WTC11 (cell line): Measurements from ENCODE around the gene PLXNB1. TPM values are rescaled to one million over a fixed set of nuclear protein-coding genes. Genes with fewer than 3 reads are reported as not detected.
A peak's percentile ranks its signal among the peaks of the same experiment; 100 is the strongest.

Experiments
- ATAC-seq: fragments of 200-7000 bp; cut with Tn5 transposase; 2 replicates; pipeline ENCODE4 v1.10.0; 2021; ENCODE audit warnings: mild to moderate bottlenecking, moderate library complexity
- CTCF ChIA-PET: fragments of 300-600 bp; sonication (Branson Sonifier 250); formaldehyde crosslinking; loops from one replicate; lab custom pipeline; 2021; ENCODE audit warnings: antibody characterized with exemption; lab: Charles Lee
- POLR2A ChIA-PET: fragments of 350-600 bp; sonication (Branson Sonifier 250); formaldehyde crosslinking; loops from one replicate; lab custom pipeline; 2021; ENCODE audit warnings: antibody characterized with exemption; lab: Charles Lee
- DNase-seq: peaks from one replicate; pipeline ENCODE4 v3.0.0; 2021; ENCODE audit warnings: low spot score
- H3K27ac Mint-ChIP-seq: 2 replicates; pipeline ENCODE4 v1.8.0; 2021; ENCODE audit warnings: mixed read lengths
- H3K27me3 Mint-ChIP-seq: 2 replicates; pipeline ENCODE4 v1.8.0; 2021; ENCODE audit warnings: low read depth, mild to moderate bottlenecking, moderate library complexity, mixed read lengths
- H3K36me3 Mint-ChIP-seq: 2 replicates; pipeline ENCODE4 v1.8.0; 2021; ENCODE audit warnings: mixed read lengths
- H3K4me1 Mint-ChIP-seq: 2 replicates; pipeline ENCODE4 v1.8.0; 2022; ENCODE audit warnings: mixed read lengths
- H3K4me3 Mint-ChIP-seq: 2 replicates; pipeline ENCODE4 v1.8.0; 2021; ENCODE audit warnings: mild to moderate bottlenecking, moderate library complexity, mixed read lengths
- H3K9me3 Mint-ChIP-seq: 2 replicates; pipeline ENCODE4 v1.8.0; 2021; ENCODE audit warnings: mixed read lengths
- CDX4 ChIP-seq: fragments of 250-450 bp; sonication (Bioruptor Pico); IDR thresholded peaks from 2 replicates; pipeline ENCODE4 v1.9.0; 2021; ENCODE audit warnings: moderate library complexity, mild to moderate bottlenecking, inconsistent platforms, borderline replicate concordance
- CREB1 ChIP-seq: sonication (generic); formaldehyde crosslinking; IDR thresholded peaks from 2 replicates; pipeline ENCODE4 v1.8.0; 2023; ENCODE audit warnings: mild to moderate bottlenecking, missing genetic modification reagents
- CREM ChIP-seq: sonication (generic); formaldehyde crosslinking; IDR thresholded peaks from 2 replicates; pipeline ENCODE4 v1.8.1; 2022; ENCODE audit warnings: mild to moderate bottlenecking, missing genetic modification reagents, moderate library complexity
- GABPB1 ChIP-seq: sonication (generic); formaldehyde crosslinking; IDR thresholded peaks from 2 replicates; pipeline ENCODE4 v1.8.1; 2023; ENCODE audit warnings: mild to moderate bottlenecking, missing genetic modification reagents
- NFATC4 ChIP-seq: fragments of 250-450 bp; sonication (Bioruptor Pico); IDR thresholded peaks from 2 replicates; pipeline ENCODE4 v1.9.0; 2021; ENCODE audit warnings: mild to moderate bottlenecking
- NR1H2 ChIP-seq: sonication (generic); formaldehyde crosslinking; IDR thresholded peaks from 2 replicates; pipeline ENCODE4 v1.9.0; 2021; ENCODE audit warnings: mild to moderate bottlenecking, moderate library complexity, missing genetic modification reagents
- NR2C2 ChIP-seq: sonication (generic); formaldehyde crosslinking; IDR thresholded peaks from 2 replicates; pipeline ENCODE4 v1.8.0; 2022; ENCODE audit warnings: mild to moderate bottlenecking, missing genetic modification reagents
- RELA ChIP-seq: sonication (generic); formaldehyde crosslinking; IDR thresholded peaks from 2 replicates; pipeline ENCODE4 v1.8.1; 2022; ENCODE audit warnings: missing genetic modification reagents, mild to moderate bottlenecking, borderline replicate concordance
- TP53 ChIP-seq: sonication (generic); formaldehyde crosslinking; IDR thresholded peaks from 2 replicates; pipeline ENCODE4 v1.8.1; 2023; ENCODE audit warnings: mild to moderate bottlenecking, missing genetic modification reagents
- ZBTB21 ChIP-seq: sonication (generic); formaldehyde crosslinking; IDR thresholded peaks from 2 replicates; pipeline ENCODE4 v1.8.1; 2023; ENCODE audit warnings: mild to moderate bottlenecking, missing genetic modification reagents, borderline replicate concordance
- ZNF219 ChIP-seq: sonication (generic); formaldehyde crosslinking; IDR thresholded peaks from 2 replicates; pipeline ENCODE4 v1.8.0; 2023; ENCODE audit warnings: missing genetic modification reagents, mild to moderate bottlenecking, borderline replicate concordance
- ZNF232 ChIP-seq: sonication (generic); formaldehyde crosslinking; IDR thresholded peaks from 2 replicates; pipeline ENCODE4 v1.8.0; 2022; ENCODE audit warnings: mild to moderate bottlenecking, missing genetic modification reagents
- ZNF281 ChIP-seq: sonication (generic); formaldehyde crosslinking; IDR thresholded peaks from 2 replicates; pipeline ENCODE4 v1.8.0; 2023; ENCODE audit warnings: mild to moderate bottlenecking, missing genetic modification reagents
- ZNF416 ChIP-seq: fragments of 250-450 bp; sonication (Bioruptor Pico); IDR thresholded peaks from 2 replicates; pipeline ENCODE4 v1.9.0; 2021; ENCODE audit warnings: mild to moderate bottlenecking, inconsistent platforms
- ZNF671 ChIP-seq: fragments of 250-450 bp; sonication (Bioruptor Pico); IDR thresholded peaks from 2 replicates; pipeline ENCODE4 v1.8.0; 2021; ENCODE audit warnings: mild to moderate bottlenecking
- total RNA-seq: library from RNA; stranded (reverse); gene quantifications from 3 replicates; pipeline ENCODE4 v1.2.3, GENCODE V29; 2021
- TF ChIP-seq, protein P1 (sequence below): sonication (generic); formaldehyde crosslinking; IDR thresholded peaks from 2 replicates; pipeline ENCODE4 v1.8.1; 2022; ENCODE audit warnings: low read depth, mild to moderate bottlenecking, moderate library complexity, missing genetic modification reagents, borderline replicate concordance
- TF ChIP-seq, protein P2 (sequence below): sonication (generic); formaldehyde crosslinking; IDR thresholded peaks from 2 replicates; pipeline ENCODE4 v1.8.1; 2022; ENCODE audit warnings: missing genetic modification reagents, borderline replicate concordance
- TF ChIP-seq, protein P3 (sequence below): sonication (generic); formaldehyde crosslinking; IDR thresholded peaks from 2 replicates; pipeline ENCODE4 v1.8.0; 2022; ENCODE audit warnings: mild to moderate bottlenecking, missing genetic modification reagents
- TF ChIP-seq, protein P4 (sequence below): sonication (generic); formaldehyde crosslinking; IDR thresholded peaks from 2 replicates; pipeline ENCODE4 v1.8.1; 2023; ENCODE audit warnings: mild to moderate bottlenecking, missing genetic modification reagents, moderate library complexity
- TF ChIP-seq, protein P5 (sequence below): sonication (generic); formaldehyde crosslinking; IDR thresholded peaks from 2 replicates; pipeline ENCODE4 v1.8.0; 2022; ENCODE audit warnings: mild to moderate bottlenecking, missing genetic modification reagents

Gene PLXNB1
- total RNA-seq, 1 experiment from 2014 or later, result 143 TPM

- TF ChIP-seq TP53 (CRISPR knock-in tag), result no peak
- no peak for TF ChIP-seq ZNF232
- no peak for TF ChIP-seq ZBTB21 (CRISPR knock-in tag)
- no peak for TF ChIP-seq NFATC4 (CRISPR knock-in tag)
- no peak for TF ChIP-seq ZNF219 (CRISPR knock-in tag)
- TF ChIP-seq, protein P1, sequence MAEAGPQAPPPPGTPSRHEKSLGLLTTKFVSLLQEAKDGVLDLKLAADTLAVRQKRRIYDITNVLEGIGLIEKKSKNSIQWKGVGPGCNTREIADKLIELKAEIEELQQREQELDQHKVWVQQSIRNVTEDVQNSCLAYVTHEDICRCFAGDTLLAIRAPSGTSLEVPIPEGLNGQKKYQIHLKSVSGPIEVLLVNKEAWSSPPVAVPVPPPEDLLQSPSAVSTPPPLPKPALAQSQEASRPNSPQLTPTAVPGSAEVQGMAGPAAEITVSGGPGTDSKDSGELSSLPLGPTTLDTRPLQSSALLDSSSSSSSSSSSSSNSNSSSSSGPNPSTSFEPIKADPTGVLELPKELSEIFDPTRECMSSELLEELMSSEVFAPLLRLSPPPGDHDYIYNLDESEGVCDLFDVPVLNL, result no peak
- no peak for TF ChIP-seq ZNF671 (CRISPR knock-in tag)
- no peak for TF ChIP-seq NR2C2 (CRISPR knock-in tag)
- TF ChIP-seq, protein P2, sequence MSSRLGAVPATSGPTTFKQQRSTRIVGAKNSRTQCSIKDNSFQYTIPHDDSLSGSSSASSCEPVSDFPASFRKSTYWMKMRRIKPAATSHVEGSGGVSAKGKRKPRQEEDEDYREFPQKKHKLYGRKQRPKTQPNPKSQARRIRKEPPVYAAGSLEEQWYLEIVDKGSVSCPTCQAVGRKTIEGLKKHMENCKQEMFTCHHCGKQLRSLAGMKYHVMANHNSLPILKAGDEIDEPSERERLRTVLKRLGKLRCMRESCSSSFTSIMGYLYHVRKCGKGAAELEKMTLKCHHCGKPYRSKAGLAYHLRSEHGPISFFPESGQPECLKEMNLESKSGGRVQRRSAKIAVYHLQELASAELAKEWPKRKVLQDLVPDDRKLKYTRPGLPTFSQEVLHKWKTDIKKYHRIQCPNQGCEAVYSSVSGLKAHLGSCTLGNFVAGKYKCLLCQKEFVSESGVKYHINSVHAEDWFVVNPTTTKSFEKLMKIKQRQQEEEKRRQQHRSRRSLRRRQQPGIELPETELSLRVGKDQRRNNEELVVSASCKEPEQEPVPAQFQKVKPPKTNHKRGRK (CRISPR knock-in tag), result no peak
- no peak for TF ChIP-seq ZNF281 (CRISPR knock-in tag)
- TF ChIP-seq, protein P3, sequence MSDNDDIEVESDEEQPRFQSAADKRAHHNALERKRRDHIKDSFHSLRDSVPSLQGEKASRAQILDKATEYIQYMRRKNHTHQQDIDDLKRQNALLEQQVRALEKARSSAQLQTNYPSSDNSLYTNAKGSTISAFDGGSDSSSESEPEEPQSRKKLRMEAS (CRISPR knock-in tag), result no peak; the same call in 1 of the 2 replicates
- no peak for TF ChIP-seq GABPB1 (CRISPR knock-in tag)
- TF ChIP-seq CREB1 (CRISPR knock-in tag), result no peak
Measured at GRCh38 chr3:48465531-48466378, 35.9 kb upstream of the PLXNB1 start (continued).

GRCh38 chr3:48465237-48465530 lies 35.3 kb upstream of the PLXNB1 start:
- no peaks in the 10 kb centered on the region for H3K27me3 Mint-ChIP-seq
- H3K4me3 Mint-ChIP-seq, result no peak overlapping the region
- no peaks in the 10 kb centered on the region for H3K9me3 Mint-ChIP-seq
- ChIA-PET CTCF (interaction anchor here (0.6 to 3.0 kb wide), 8 partner anchors 8 to 93 kb away, joined by 3 to 23 read pairs (median 6); no protein-coding TSS in a partner anchor), POLR2A (interaction anchor here (2.1 kb wide), 1 partner anchor 19 kb away, joined by 8 read pairs; the partner anchor contains the start of gene ATRIP)
- ATAC-seq, result no peak
- peaks cover 21% of the 10 kb centered on the region for H3K4me1 Mint-ChIP-seq
- no peak for DNase-seq
- peaks cover 30% of the 10 kb centered on the region for H3K36me3 Mint-ChIP-seq
- peak overlapping the region; percentile 97 for H3K27ac Mint-ChIP-seq
- TF ChIP-seq ZNF281 (CRISPR knock-in tag) (no peak), RELA (CRISPR knock-in tag) (no peak), CREM (CRISPR knock-in tag) (no peak), ZNF671 (CRISPR knock-in tag) (no peak), ZNF416 (no peak), CDX4 (CRISPR knock-in tag) (no peak), NR1H2 (no peak)
- TF ChIP-seq, protein P4, sequence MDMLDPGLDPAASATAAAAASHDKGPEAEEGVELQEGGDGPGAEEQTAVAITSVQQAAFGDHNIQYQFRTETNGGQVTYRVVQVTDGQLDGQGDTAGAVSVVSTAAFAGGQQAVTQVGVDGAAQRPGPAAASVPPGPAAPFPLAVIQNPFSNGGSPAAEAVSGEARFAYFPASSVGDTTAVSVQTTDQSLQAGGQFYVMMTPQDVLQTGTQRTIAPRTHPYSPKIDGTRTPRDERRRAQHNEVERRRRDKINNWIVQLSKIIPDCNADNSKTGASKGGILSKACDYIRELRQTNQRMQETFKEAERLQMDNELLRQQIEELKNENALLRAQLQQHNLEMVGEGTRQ, result no peak
- TF ChIP-seq, protein P5, sequence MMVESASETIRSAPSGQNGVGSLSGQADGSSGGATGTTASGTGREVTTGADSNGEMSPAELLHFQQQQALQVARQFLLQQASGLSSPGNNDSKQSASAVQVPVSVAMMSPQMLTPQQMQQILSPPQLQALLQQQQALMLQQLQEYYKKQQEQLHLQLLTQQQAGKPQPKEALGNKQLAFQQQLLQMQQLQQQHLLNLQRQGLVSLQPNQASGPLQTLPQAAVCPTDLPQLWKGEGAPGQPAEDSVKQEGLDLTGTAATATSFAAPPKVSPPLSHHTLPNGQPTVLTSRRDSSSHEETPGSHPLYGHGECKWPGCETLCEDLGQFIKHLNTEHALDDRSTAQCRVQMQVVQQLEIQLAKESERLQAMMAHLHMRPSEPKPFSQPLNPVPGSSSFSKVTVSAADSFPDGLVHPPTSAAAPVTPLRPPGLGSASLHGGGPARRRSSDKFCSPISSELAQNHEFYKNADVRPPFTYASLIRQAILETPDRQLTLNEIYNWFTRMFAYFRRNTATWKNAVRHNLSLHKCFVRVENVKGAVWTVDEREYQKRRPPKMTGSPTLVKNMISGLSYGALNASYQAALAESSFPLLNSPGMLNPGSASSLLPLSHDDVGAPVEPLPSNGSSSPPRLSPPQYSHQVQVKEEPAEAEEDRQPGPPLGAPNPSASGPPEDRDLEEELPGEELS (CRISPR knock-in tag), result no peak
